ENCODE results near the gene CRTAP.

CRTAP gene

GRCh38 chr3:33122991-33123390 is 9.2 kb downstream of the CRTAP start:
- Histone ChIP-seq H3K4me3 (replicated peaks; ENCODE audit: low read depth, low read length) (no peak overlapping the region), H3K36me3 (ENCODE audit: control insufficient read depth, insufficient read depth, low read length) (no peaks in the 10 kb centered on the region; the same call in 1 of the 2 replicates), H3K27me3 (replicated peaks; ENCODE audit: control insufficient read depth, insufficient read depth, low read length) (no peaks in the 10 kb centered on the region)
- TF ChIP-seq CTCF (IDR thresholded peaks at IDR 0.05; ENCODE audit: insufficient read depth, low read length, poor library complexity, severe bottlenecking): no peak
- no peak for DNase-seq (ENCODE audit: extremely low read depth, insufficient read length)

- no peak for TF ChIP-seq CTCF (IDR thresholded peaks at IDR 0.05; ENCODE audit: insufficient read depth, low read length, poor library complexity, severe bottlenecking)
- no peaks in the 10 kb centered on the region; the same call in 1 of the 2 replicates for H3K36me3 ChIP-seq (ENCODE audit: control insufficient read depth, insufficient read depth, low read length)
Observed at GRCh38 chr3:33124638-33125037, 10.8 kb downstream of the CRTAP start.

GRCh38 chr3:33125840-33126239 is 12.0 kb downstream of the CRTAP start:
- DNase-seq (ENCODE audit: extremely low read depth, insufficient read length): no peak
- Histone ChIP-seq H3K36me3 (ENCODE audit: control insufficient read depth, insufficient read depth, low read length) (no peaks in the 10 kb centered on the region; the same call in 1 of the 2 replicates), H3K27me3 (replicated peaks; ENCODE audit: control insufficient read depth, insufficient read depth, low read length) (no peaks in the 10 kb centered on the region), H3K4me3 (replicated peaks; ENCODE audit: low read depth, low read length) (no peak overlapping the region)
- no peak for TF ChIP-seq CTCF (IDR thresholded peaks at IDR 0.05; ENCODE audit: insufficient read depth, low read length, poor library complexity, severe bottlenecking)

More at GRCh38 chr3:33124638-33125037, 10.8 kb downstream of the CRTAP start:
- DNase-seq (ENCODE audit: extremely low read depth, insufficient read length): no peak
- H3K27me3 ChIP-seq (replicated peaks; ENCODE audit: control insufficient read depth, insufficient read depth, low read length): no peaks in the 10 kb centered on the region
- H3K4me3 ChIP-seq (replicated peaks; ENCODE audit: low read depth, low read length): no peak overlapping the region

- Histone ChIP-seq H3K36me3 (ENCODE audit: control insufficient read depth, insufficient read depth, low read length) (no peaks in the 10 kb centered on the region; the same call in 1 of the 2 replicates), H3K27me3 (replicated peaks; ENCODE audit: control insufficient read depth, insufficient read depth, low read length) (no peaks in the 10 kb centered on the region), H3K4me3 (replicated peaks; ENCODE audit: low read depth, low read length) (no peak overlapping the region)
- no peak for TF ChIP-seq CTCF (IDR thresholded peaks at IDR 0.05; ENCODE audit: insufficient read depth, low read length, poor library complexity, severe bottlenecking)
- DNase-seq (ENCODE audit: extremely low read depth, insufficient read length): no peak
Observed at GRCh38 chr3:33128706-33129105, 14.9 kb downstream of the CRTAP start.

GRCh38 chr3:33130144-33130543 is 16.3 kb downstream of the CRTAP start:
- no peak for DNase-seq (ENCODE audit: extremely low read depth, insufficient read length)
- H3K36me3 ChIP-seq (ENCODE audit: control insufficient read depth, insufficient read depth, low read length): no peaks in the 10 kb centered on the region; the same call in 1 of the 2 replicates

More at GRCh38 chr3:33130144-33130543, 16.3 kb downstream of the CRTAP start:
- Histone ChIP-seq H3K27me3 (replicated peaks; ENCODE audit: control insufficient read depth, insufficient read depth, low read length) (no peaks in the 10 kb centered on the region), H3K4me3 (replicated peaks; ENCODE audit: low read depth, low read length) (no peak overlapping the region)
- TF ChIP-seq CTCF (IDR thresholded peaks at IDR 0.05; ENCODE audit: insufficient read depth, low read length, poor library complexity, severe bottlenecking): no peak

Measured in GM06990 (cell line).